Mucosa of stomach (tissue), 1 donor: ENCODE data around the gene ACSL1.

Source experiments
- H3K27me3 ChIP-seq: one replicate; pipeline ENCODE4 v1.7.0; 2013; ENCODE audit warnings: mild to moderate bottlenecking, low read length; ENCODE audit not compliant: control insufficient read depth, insufficient read depth
- H3K36me3 ChIP-seq: one replicate; pipeline ENCODE4 v1.7.0; 2013; ENCODE audit warnings: low read length; ENCODE audit not compliant: control insufficient read depth, insufficient read depth
- H3K4me1 ChIP-seq: one replicate; pipeline ENCODE4 v1.7.0; 2013; ENCODE audit warnings: mild to moderate bottlenecking, low read length; ENCODE audit not compliant: control insufficient read depth, insufficient read depth
- H3K4me3 ChIP-seq: one replicate; pipeline ENCODE4 v1.7.0; 2013; ENCODE audit warnings: low read length
- H3K9ac ChIP-seq: one replicate; pipeline ENCODE4 v1.7.0; 2013; ENCODE audit warnings: mild to moderate bottlenecking, low read length, moderate library complexity
- H3K9me3 ChIP-seq: one replicate; pipeline ENCODE4 v1.7.0; 2013; ENCODE audit warnings: mild to moderate bottlenecking, low read length, moderate library complexity; ENCODE audit not compliant: control insufficient read depth
- donor health status: Pancreatic carcinoma.

Gene ACSL1

DNA sequence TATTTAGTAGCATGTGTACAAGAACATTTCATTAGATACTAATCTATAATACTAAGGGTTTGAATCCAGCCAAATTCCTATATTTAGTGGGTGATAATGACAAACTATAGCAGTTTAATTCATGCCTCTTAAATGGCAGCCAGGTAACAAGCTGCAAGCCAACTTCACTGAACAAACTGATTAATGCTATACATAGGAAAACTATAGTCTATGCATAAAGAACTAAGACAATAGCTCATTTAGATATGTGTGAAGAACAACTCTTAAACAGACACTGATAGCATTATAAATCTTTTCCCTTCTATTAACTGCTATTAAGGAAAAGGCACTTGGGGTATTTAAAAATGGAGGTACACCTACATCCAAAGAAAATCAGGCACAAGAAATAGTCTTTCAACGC, 19.1 kb downstream of the ACSL1 start:
- Histone ChIP-seq H3K4me1 (peaks cover 32% of the 10 kb centered on the region), H3K9ac (no peak overlapping the region), H3K4me3 (no peak overlapping the region), H3K36me3 (no peaks in the 10 kb centered on the region), H3K27me3 (no peaks in the 10 kb centered on the region), H3K9me3 (no peaks in the 10 kb centered on the region)

DNA sequence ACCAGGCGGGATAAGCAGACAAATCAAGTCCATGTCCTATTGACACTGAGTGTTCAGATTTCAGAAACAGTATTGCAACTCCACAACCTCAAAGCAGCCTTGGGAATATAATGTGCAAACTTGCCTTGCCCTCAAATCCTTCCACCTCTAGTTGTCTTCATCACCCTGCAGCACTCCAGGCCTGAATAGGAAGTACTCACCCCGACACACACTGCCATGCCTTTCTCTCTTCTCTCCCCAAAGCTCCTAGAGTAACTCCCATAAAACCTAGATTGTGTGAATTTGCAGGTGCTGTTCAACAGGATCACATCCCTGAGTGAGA, 19.6 kb downstream of the ACSL1 start:
- Histone ChIP-seq H3K4me1 (peaks cover 32% of the 10 kb centered on the region), H3K4me3 (no peak overlapping the region), H3K9me3 (no peaks in the 10 kb centered on the region), H3K27me3 (no peaks in the 10 kb centered on the region), H3K9ac (no peak overlapping the region), H3K36me3 (no peaks in the 10 kb centered on the region)

DNA sequence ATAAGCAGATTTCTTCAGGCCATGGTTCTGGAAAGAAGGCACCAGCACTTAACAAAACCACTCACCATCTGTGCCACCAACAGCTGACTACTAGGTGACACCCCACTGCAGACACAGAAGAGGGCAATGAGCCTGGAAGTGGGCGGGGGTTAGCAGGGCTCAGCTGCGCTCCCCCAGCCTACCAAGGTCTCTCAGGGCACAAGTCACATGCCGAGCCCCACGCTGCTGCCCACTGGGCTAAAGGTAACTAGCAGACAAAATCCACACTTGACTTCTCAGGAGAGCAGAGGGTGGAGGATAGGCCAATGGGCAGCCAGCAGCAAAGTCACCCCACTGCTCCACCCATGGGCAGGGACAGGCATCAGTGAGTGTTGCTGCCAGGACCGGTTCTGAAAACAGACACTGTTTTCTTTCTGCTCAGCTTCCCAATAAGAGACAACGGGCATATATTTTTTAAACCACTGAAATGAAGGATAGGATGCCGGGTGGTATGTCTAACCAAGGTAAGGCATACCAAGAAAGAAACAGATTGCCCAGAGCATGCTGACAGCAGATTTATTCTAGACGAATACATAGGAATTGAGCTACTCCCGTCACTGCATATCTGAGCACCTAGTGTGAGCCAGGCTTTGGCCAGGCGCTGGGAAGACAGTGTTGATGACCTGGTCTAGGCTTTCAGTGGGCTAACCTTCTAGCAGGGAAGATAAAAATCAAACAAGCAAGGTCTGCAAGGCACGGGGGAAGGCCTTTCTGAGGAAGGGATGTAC, 20.1 kb downstream of the ACSL1 start:
- H3K4me3 ChIP-seq = no peak overlapping the region
- H3K36me3 ChIP-seq = no peaks in the 10 kb centered on the region
- H3K9ac ChIP-seq = no peak overlapping the region
- peaks cover 32% of the 10 kb centered on the region for H3K4me1 ChIP-seq
- no peaks in the 10 kb centered on the region for H3K9me3 ChIP-seq
- no peaks in the 10 kb centered on the region for H3K27me3 ChIP-seq

DNA sequence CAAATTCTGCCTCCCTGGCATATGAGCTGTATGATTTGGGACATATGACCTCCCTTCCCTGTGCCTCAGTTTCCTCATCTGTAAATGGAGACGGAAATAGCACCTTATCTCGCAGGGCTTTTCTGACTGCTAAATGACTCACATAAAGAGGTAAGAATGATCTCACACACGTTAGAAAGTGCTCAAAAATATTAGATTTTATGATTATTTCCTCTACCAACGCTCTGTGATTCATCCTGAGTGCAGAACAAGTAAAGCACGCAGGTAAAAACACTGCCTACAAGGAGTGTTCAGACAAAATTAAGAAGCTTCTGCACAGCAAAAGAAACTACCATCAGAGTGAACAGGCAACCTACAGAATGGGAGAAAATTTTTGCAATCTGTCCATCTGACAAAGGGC, 21.1 kb downstream of the ACSL1 start:
- no peak overlapping the region for H3K9ac ChIP-seq
- H3K27me3 ChIP-seq = no peaks in the 10 kb centered on the region
- no peaks in the 10 kb centered on the region for H3K36me3 ChIP-seq
- no peak overlapping the region for H3K4me3 ChIP-seq
- H3K4me1 ChIP-seq = peaks cover 32% of the 10 kb centered on the region
- no peaks in the 10 kb centered on the region for H3K9me3 ChIP-seq

DNA sequence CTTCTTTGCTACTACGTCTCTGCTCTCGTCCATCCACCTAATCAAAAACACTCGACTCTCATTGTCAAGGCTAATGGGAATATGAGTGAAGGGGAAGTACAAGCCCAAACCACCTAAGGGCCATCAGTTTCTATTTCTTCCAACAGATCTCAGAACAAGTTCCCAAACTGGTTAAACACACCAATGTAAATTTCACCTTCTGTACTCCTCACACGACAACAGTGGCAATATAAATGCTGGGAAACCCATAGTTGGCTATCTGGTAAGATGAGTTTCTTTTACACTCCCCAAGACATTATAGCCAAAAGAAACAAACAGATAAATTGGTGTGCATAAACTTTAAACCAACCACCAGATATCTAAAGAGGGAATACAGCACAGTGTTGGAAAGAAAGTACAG, 21.9 kb downstream of the ACSL1 start:
- H3K9ac ChIP-seq = no peak overlapping the region
- no peaks in the 10 kb centered on the region for H3K9me3 ChIP-seq
- H3K36me3 ChIP-seq = no peaks in the 10 kb centered on the region
- no peak overlapping the region for H3K4me3 ChIP-seq
- no peaks in the 10 kb centered on the region for H3K27me3 ChIP-seq
- peaks cover 32% of the 10 kb centered on the region for H3K4me1 ChIP-seq

DNA sequence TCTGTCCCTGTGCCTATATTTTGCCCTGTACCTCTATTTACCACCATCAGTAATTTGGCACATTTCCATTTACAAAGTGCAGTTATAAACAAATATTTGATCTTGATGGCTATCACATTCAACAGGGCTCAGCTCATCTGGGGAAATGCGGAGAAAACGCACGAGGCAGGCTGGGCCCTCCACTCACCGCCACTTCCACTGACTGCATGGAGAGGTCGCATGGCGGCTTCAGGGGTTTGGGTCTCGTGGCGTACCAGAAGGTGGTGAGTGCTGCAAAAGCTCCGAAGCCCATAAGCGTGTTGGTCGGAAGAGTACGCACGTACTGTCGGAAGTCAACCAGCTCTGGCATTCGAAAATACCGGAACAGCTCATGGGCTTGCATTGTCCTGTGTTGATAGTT, 22.6 kb downstream of the ACSL1 start:
- Histone ChIP-seq H3K27me3 (no peaks in the 10 kb centered on the region), H3K9ac (no peak overlapping the region), H3K4me1 (peaks cover 24% of the 10 kb centered on the region), H3K4me3 (no peak overlapping the region), H3K9me3 (no peaks in the 10 kb centered on the region), H3K36me3 (no peaks in the 10 kb centered on the region)

DNA sequence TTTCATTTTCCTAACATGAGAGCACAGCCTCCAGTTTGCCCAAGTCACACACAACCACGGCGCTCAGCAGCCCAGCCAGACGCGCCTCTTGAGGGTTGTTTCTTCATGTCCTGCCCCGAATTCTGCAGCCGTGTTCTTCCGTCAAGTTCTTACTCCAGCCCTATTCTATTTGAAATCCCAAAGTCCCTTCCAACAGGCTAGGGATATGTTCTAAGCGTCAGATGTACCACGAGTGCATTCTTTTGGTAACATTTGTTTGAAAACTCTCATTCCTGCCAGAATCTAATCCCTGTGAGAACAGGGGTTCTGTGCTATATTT, 23.1 kb downstream of the ACSL1 start:
- Histone ChIP-seq H3K36me3 (no peaks in the 10 kb centered on the region), H3K4me3 (no peak overlapping the region), H3K27me3 (no peaks in the 10 kb centered on the region), H3K4me1 (peaks cover 21% of the 10 kb centered on the region), H3K9ac (no peak overlapping the region), H3K9me3 (no peaks in the 10 kb centered on the region)

DNA sequence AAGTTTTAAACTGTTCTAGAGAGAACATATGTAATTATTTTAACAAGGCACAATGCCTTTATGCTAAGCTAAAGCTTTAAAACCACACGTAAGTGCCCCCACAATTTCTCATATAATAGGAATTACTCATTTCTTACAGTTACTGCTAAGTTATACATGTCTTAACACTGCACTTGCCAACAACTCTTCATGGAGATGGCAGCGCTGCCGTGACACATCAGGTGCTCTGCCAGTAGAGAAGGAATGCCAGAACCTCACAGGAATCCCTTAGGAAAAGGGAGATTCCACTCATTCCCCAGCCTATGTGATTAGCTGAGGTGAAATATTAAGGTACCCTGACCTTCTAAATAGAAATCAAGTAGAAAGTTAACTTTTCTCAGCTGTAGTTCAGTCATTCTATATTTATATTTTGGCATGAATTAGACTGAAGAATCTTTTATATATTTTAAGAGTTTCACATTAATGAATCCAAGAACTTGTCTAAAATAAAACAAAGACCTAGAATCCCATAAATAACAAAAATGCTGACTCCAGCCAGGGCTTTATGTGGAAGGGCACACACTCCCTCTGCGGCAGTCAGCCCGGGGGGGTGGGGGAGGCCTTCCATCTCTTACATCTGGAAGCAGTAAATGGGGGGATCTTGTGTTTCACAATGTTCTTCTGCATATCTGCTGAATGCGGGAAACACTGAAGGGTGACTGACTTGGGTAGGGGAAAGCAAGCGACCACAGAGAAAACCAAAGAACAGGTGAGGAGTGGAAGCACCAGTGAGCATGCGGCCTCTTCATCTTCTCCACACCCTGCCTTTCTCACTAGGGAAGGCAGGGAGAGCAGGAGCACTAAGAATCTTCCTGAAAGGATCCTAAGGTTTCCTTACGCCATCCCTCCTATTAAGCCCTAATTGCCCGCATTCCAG, 23.7 kb downstream of the ACSL1 start:
- Histone ChIP-seq H3K4me1 (peaks cover 21% of the 10 kb centered on the region), H3K9ac (no peak overlapping the region), H3K27me3 (no peaks in the 10 kb centered on the region), H3K36me3 (no peaks in the 10 kb centered on the region), H3K9me3 (no peaks in the 10 kb centered on the region), H3K4me3 (no peak overlapping the region)

DNA sequence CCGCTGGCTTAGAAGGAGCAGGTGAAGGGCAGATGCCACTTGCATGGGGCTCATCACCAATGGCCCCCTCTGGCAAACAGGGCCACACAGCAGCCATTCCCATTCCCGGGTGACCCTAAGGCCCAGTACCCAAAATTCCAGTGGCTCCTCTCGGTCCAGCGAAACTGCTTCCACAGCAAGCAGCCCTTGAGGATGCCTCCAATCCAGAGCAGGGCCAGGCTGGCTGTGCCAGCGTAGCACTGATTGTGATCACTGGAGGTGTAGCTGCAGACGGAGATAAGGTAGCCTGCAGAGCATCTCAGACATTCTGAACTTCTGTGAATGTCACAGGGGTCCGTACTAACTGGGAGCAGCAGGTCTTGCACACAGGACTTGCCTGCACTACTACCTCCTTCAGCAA, 27.3 kb downstream of the ACSL1 start:
- H3K4me3 ChIP-seq = no peak overlapping the region
- H3K9me3 ChIP-seq = no peaks in the 10 kb centered on the region
- no peaks in the 10 kb centered on the region for H3K36me3 ChIP-seq
- H3K4me1 ChIP-seq = peaks cover 11% of the 10 kb centered on the region
- no peaks in the 10 kb centered on the region for H3K27me3 ChIP-seq
- H3K9ac ChIP-seq = no peak overlapping the region

DNA sequence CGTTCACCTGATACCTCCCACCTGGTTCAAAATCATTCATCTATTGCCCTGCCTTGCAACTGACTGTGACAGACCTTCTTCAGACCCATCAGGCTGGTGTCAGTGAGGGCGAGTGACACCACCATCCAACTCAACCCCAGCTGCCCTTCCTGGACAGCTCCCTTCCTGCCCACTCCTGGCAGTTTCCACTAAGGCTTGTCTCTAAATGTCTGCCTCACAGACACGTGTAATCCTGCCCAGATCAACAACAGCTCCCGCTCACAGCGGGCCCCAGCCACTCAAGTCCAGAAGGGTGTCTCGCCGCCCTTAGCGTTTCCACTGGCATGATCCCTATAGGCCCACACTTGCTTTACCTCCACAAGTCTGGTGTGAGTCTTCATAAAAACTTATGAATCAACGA, 28.9 kb downstream of the ACSL1 start:
- Histone ChIP-seq H3K4me3 (no peak overlapping the region), H3K9ac (no peak overlapping the region), H3K36me3 (no peaks in the 10 kb centered on the region), H3K9me3 (no peaks in the 10 kb centered on the region), H3K4me1 (peaks cover 11% of the 10 kb centered on the region), H3K27me3 (no peaks in the 10 kb centered on the region)

DNA sequence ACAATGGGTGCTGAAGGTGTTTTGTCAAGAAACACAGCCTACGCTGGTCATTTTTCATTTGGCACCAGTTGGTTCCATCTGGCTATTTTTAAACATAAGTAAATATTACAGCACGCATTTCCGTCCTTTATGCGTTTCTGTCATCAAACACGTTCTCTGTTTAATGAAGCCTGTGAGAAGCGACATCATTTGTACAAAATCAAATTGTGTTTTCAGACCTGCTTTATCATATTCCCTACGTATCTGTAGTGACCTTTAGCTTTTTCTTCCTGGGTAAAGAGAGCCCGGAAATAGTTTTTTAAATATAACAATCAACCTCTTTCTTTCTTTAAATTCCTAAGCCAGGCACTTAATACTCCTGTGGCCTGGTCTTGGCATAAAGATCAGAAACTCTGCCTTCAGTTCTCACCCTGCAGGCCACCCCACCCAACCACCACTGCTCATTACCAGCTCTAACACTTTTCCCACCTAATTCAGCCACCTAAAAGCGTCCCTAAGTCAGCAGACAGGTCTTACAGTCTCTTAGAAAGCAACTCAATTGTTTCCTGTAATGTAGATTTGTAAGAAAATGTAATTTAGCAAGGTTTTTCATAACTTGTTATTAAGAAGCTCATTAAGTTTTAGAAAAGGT, 30.4 kb downstream of the ACSL1 start:
- Histone ChIP-seq H3K4me1 (peaks cover 11% of the 10 kb centered on the region), H3K4me3 (no peak overlapping the region), H3K27me3 (no peaks in the 10 kb centered on the region), H3K9me3 (no peaks in the 10 kb centered on the region), H3K36me3 (no peaks in the 10 kb centered on the region), H3K9ac (peak overlapping the region; percentile 24)

DNA sequence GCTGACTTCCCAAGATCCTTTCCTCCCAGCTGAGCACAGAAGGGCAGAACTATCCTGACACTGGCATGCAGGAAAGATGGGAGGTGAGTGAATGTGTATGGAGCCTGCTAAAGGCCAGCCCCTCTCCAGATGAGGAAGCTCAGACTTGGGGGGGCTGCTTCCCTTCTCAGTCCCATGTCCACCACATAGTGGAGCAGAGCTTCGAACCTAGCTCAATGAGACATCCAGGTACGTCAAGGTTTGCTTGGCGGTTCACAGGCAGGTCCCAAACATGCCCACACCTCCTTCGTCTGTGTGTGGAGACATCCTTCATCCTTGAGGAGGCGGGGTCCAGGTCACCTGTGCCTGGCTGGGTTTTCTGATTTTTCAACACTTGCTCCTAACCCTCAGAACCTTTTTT, 31.3 kb downstream of the ACSL1 start:
- H3K9me3 ChIP-seq = no peaks in the 10 kb centered on the region
- no peak overlapping the region for H3K9ac ChIP-seq
- no peaks in the 10 kb centered on the region for H3K27me3 ChIP-seq
- H3K4me1 ChIP-seq = peaks cover 11% of the 10 kb centered on the region
- no peaks in the 10 kb centered on the region for H3K36me3 ChIP-seq
- no peak overlapping the region for H3K4me3 ChIP-seq
